ENCODE measurements around the gene RNF44. TPM values are rescaled to one million over a fixed set of nuclear protein-coding genes. Genes with fewer than 3 reads are reported as not detected.
"Not testable (repeated sequence)": the region's sequence is repeated elsewhere in the genome, so short reads cannot be mapped to it uniquely, and the experiment has no call there.

RNF44 gene
- total and polyA plus RNA-seq, 2 donors (not counting 3 experiments of a cell fraction or from before 2014, with no cell fraction given) = 19.8 to 50.2 TPM

DNA sequence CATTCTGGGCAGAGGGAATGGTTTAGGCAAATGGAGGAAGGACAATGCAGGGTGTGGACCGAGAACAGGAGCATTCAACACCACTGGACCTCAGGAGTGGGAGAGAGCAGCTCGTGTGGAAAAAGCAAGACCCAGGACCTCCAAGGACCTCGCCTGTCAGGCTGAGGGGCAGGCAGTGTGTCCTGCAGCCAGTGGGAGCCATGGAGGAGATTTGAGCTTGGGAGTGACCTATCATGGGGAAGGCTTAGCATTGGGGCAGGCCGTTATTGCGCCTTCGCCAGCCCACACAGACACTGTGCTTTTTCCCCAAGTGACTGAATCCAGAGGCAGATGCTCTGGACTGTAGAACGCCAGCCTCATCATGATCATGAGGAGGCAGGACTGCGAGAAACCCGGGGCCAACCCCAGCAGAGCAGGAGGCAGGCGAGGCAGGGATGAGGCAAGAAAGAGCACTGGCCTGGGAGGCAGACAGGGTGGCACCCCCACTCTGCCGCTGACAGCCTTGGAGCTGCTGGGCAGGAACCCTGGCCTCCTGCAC lies 15.2 kb upstream of the RNF44 start:
- POLR2A ChIA-PET = no interaction called here
- Histone ChIP-seq H3K4me3 (replicated peaks in 1 of 3; ENCODE audit: insufficient read depth in 1 of 3, low read depth in 1 of 3, low read length in 3 of 3) (no peak overlapping the region), H3K36me3 (ENCODE audit: control insufficient read depth in 2 of 2, extremely low read depth in 1 of 2, insufficient read depth in 2 of 2, low read length in 2 of 2) (no peaks in the 10 kb centered on the region), H2AFZ (ENCODE audit: low read depth, low read length) (no peak overlapping the region), H3K79me2 (ENCODE audit: control insufficient read depth, insufficient read depth, low read length) (no peaks in the 10 kb centered on the region), H3K9me1 (replicated peaks; ENCODE audit: control insufficient read depth, extremely low read depth, insufficient read depth, low read length) (no peaks in the 10 kb centered on the region), H3K4me2 (ENCODE audit: insufficient read depth, low read length) (no peak overlapping the region), H4K20me1 (replicated peaks; ENCODE audit: control insufficient read depth, extremely low read depth, insufficient read depth, low read length) (no peaks in the 10 kb centered on the region), H3K4me1 (ENCODE audit: control insufficient read depth, extremely low read depth, insufficient read depth, low read length) (no peaks in the 10 kb centered on the region), H3K27ac (ENCODE audit: insufficient read depth, low read depth, low read length) (no peak overlapping the region), H3K9me3 (replicated peaks; ENCODE audit: control insufficient read depth, insufficient read depth, low read length) (no peaks in the 10 kb centered on the region), H3K9ac (replicated peaks; ENCODE audit: extremely low read depth, insufficient read depth, low read length) (no peak overlapping the region), H3K27me3 (ENCODE audit: control insufficient read depth in 2 of 2, insufficient read depth in 2 of 2, low read length in 2 of 2) (no peaks in the 10 kb centered on the region)
- no TSS peak for BruUV-seq (replicated peaks)
- FAIRE-seq (no peak), DNase-seq (ENCODE audit: low read depth, low spot score) (no peak)
- CTCF ChIA-PET = interaction anchor here (0.9 to 1.0 kb wide), 2 partner anchors 10 kb away, joined by 3 to 5 read pairs; no protein-coding TSS in a partner anchor
- TF ChIP-seq FOS (IDR thresholded peaks at IDR 0.05; ENCODE audit: borderline replicate concordance, insufficient read depth, low read length) = no peak
- TF ChIP-seq MYC (IDR thresholded peaks at IDR 0.05; ENCODE audit: low read depth, low read length) = no peak
- TF ChIP-seq, protein P1, sequence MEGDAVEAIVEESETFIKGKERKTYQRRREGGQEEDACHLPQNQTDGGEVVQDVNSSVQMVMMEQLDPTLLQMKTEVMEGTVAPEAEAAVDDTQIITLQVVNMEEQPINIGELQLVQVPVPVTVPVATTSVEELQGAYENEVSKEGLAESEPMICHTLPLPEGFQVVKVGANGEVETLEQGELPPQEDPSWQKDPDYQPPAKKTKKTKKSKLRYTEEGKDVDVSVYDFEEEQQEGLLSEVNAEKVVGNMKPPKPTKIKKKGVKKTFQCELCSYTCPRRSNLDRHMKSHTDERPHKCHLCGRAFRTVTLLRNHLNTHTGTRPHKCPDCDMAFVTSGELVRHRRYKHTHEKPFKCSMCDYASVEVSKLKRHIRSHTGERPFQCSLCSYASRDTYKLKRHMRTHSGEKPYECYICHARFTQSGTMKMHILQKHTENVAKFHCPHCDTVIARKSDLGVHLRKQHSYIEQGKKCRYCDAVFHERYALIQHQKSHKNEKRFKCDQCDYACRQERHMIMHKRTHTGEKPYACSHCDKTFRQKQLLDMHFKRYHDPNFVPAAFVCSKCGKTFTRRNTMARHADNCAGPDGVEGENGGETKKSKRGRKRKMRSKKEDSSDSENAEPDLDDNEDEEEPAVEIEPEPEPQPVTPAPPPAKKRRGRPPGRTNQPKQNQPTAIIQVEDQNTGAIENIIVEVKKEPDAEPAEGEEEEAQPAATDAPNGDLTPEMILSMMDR (IDR thresholded peaks at IDR 0.05; ENCODE audit: extremely low read depth in 1 of 2, insufficient read depth in 1 of 2, low read depth in 1 of 2, low read length in 2 of 2) = no peak
- TF ChIP-seq POLR2A (IDR thresholded peaks at IDR 0.05; ENCODE audit: low read depth, low read length) = no peak
- TF ChIP-seq JUN (IDR thresholded peaks at IDR 0.05; ENCODE audit: borderline replicate concordance, insufficient read depth, insufficient read length, low read depth) = no peak
- no peak for TF ChIP-seq POLR2AphosphoS5 (IDR thresholded peaks at IDR 0.05; ENCODE audit: insufficient read depth, low read depth, low read length)
- no peak for TF ChIP-seq EZH2 (IDR thresholded peaks at IDR 0.05; ENCODE audit: borderline replicate concordance, low read depth, low read length, severe bottlenecking)
- TF ChIP-seq GATA2 (IDR thresholded peaks at IDR 0.05; ENCODE audit: insufficient read depth, insufficient read length, low read depth, low read length) = no peak
- TF ChIP-seq, protein P2, sequence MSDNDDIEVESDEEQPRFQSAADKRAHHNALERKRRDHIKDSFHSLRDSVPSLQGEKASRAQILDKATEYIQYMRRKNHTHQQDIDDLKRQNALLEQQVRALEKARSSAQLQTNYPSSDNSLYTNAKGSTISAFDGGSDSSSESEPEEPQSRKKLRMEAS (IDR thresholded peaks at IDR 0.05; ENCODE audit: insufficient read depth, insufficient read length) = no peak
- intact Hi-C loops (cut with micrococcal nuclease) = no loop called here
- dilution Hi-C loops (cut with MboI; ENCODE audit: extremely low pct_ligation_motif_present, low sequenced_read_pairs) = no loop called here

DNA sequence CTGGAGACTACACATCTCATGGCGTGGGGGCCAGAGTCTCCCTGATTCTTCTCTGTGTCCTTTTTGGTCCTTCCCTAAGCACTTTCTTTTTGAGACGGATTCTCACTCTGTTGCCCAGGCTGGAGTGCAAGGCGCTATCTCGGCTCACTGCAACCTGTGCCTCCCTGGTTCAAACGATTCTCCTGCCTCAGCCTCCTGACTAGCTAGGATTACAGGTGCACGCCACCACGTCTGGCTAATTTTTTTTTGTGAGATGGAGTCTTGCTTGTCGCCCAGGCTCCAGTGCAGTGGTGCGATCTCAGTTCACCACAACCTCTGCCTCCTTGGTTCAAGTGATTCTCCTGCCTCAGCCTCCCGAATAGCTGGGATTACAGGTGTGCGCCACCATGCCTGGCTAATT lies 13.7 kb upstream of the RNF44 start:
- H3K4me2 ChIP-seq (ENCODE audit: insufficient read depth, low read length); BruUV-seq (replicated peaks); DNase-seq (ENCODE audit: low read depth, low spot score); H3K79me2 ChIP-seq (ENCODE audit: control insufficient read depth, insufficient read depth, low read length); H3K4me1 ChIP-seq (ENCODE audit: control insufficient read depth, extremely low read depth, insufficient read depth, low read length); H3K9me1 ChIP-seq (replicated peaks; ENCODE audit: control insufficient read depth, extremely low read depth, insufficient read depth, low read length); intact Hi-C loops (cut with micrococcal nuclease); H4K20me1 ChIP-seq (replicated peaks; ENCODE audit: control insufficient read depth, extremely low read depth, insufficient read depth, low read length); H3K36me3 ChIP-seq (ENCODE audit: control insufficient read depth in 2 of 2, extremely low read depth in 1 of 2, insufficient read depth in 2 of 2, low read length in 2 of 2); H3K27ac ChIP-seq (ENCODE audit: insufficient read depth, low read depth, low read length); H3K27me3 ChIP-seq (ENCODE audit: control insufficient read depth in 2 of 2, insufficient read depth in 2 of 2, low read length in 2 of 2); H3K9ac ChIP-seq (replicated peaks; ENCODE audit: extremely low read depth, insufficient read depth, low read length); POLR2A ChIA-PET; CTCF ChIA-PET; H2AFZ ChIP-seq (ENCODE audit: low read depth, low read length); H3K4me3 ChIP-seq (replicated peaks in 1 of 3; ENCODE audit: insufficient read depth in 1 of 3, low read depth in 1 of 3, low read length in 3 of 3); dilution Hi-C loops (cut with MboI; ENCODE audit: extremely low pct_ligation_motif_present, low sequenced_read_pairs); FAIRE-seq; H3K9me3 ChIP-seq (replicated peaks; ENCODE audit: control insufficient read depth, insufficient read depth, low read length): not testable (repeated sequence)
